ENCODE results near the gene ATXN2. TPM values are rescaled to one million over a fixed set of nuclear protein-coding genes. Genes with fewer than 3 reads are reported as not detected.
"Not testable (repeated sequence)": the region's sequence is repeated elsewhere in the genome, so short reads cannot be mapped to it uniquely, and the experiment has no call there.

ATXN2 gene
- total RNA-seq, 2 donors from 2014 or later = 37.1 to 55.4 TPM

- H3K4me1 ChIP-seq = no peaks in the 10 kb centered on the region
These were observed 96.0 kb downstream of the ATXN2 start for GRCh38 chr12:111503116-111503515.

GRCh38 chr12:111494676-111495075, 104.4 kb downstream of the ATXN2 start:
- H3K4me1 ChIP-seq = no peaks in the 10 kb centered on the region
- no peak overlapping the region for H3K27ac ChIP-seq
- no peak for DNase-seq
- intact Hi-C loops (cut with DNase I) = no loop called here
- no peak overlapping the region for H3K4me3 ChIP-seq
- no peaks in the 10 kb centered on the region for H3K27me3 ChIP-seq
- H3K36me3 ChIP-seq (replicated peaks in 1 of 2; ENCODE audit: insufficient read depth in 1 of 2, low read depth in 2 of 2) = peaks cover 0 to 3% of the 10 kb centered on the region in 2 donors
- 82 to 87% methylated on average over 4 of the region's 4 CpGs for WGBS, 2 donors
- H3K9me3 ChIP-seq = no peaks in the 10 kb centered on the region
- TF ChIP-seq CTCF (IDR thresholded peaks at IDR 0.05) (no peak), POLR2A (IDR thresholded peaks at IDR 0.05) (no peak)
- ATAC-seq = no peak

More at GRCh38 chr12:111503116-111503515, 96.0 kb downstream of the ATXN2 start:
- Histone ChIP-seq H3K27ac (no peak overlapping the region), H3K4me3 (no peak overlapping the region), H3K27me3 (no peaks in the 10 kb centered on the region), H3K9me3 (no peaks in the 10 kb centered on the region), H3K36me3 (replicated peaks in 1 of 2; ENCODE audit: insufficient read depth in 1 of 2, low read depth in 2 of 2) (peaks cover 0 to 3% of the 10 kb centered on the region in 2 donors)
- WGBS, 2 donors = 95 to 100% methylated on average over 1 of the region's 1 CpG
- no peak for TF ChIP-seq CTCF (IDR thresholded peaks at IDR 0.05)
- no peak for TF ChIP-seq POLR2A (IDR thresholded peaks at IDR 0.05)
- intact Hi-C loops (cut with DNase I) = no loop called here
- DNase-seq (no peak), ATAC-seq (no peak)

- intact Hi-C loops (cut with DNase I); ATAC-seq; H3K27ac ChIP-seq; H3K27me3 ChIP-seq; H3K36me3 ChIP-seq (replicated peaks in 1 of 2; ENCODE audit: insufficient read depth in 1 of 2, low read depth in 2 of 2); DNase-seq; H3K9me3 ChIP-seq; H3K4me3 ChIP-seq; H3K4me1 ChIP-seq: not testable (repeated sequence)
- 86 to 92% methylated on average over 7 of the region's 7 CpGs for WGBS, 2 donors
These were observed 106.1 kb downstream of the ATXN2 start for GRCh38 chr12:111492979-111493378.

- Histone ChIP-seq H3K4me1 (no peaks in the 10 kb centered on the region), H3K4me3 (no peak overlapping the region), H3K9me3 (no peaks in the 10 kb centered on the region), H3K27ac (no peak overlapping the region), H3K36me3 (replicated peaks in 1 of 2; ENCODE audit: insufficient read depth in 1 of 2, low read depth in 2 of 2) (peaks cover 12 to 24% of the 10 kb centered on the region in 2 donors), H3K27me3 (no peaks in the 10 kb centered on the region)
- intact Hi-C loops (cut with DNase I) = no loop called here
- ATAC-seq (no peak), DNase-seq (no peak)
- no peak for TF ChIP-seq POLR2A (IDR thresholded peaks at IDR 0.05)
- TF ChIP-seq CTCF (IDR thresholded peaks at IDR 0.05) = no peak
- 87 to 94% methylated on average over 2 of the region's 2 CpGs for WGBS, 2 donors
These were observed 110.3 kb downstream of the ATXN2 start for GRCh38 chr12:111488798-111489197.

- Histone ChIP-seq H3K27me3 (no peaks in the 10 kb centered on the region), H3K9me3 (no peaks in the 10 kb centered on the region), H3K4me3 (no peak overlapping the region), H3K4me1 (no peaks in the 10 kb centered on the region), H3K27ac (no peak overlapping the region), H3K36me3 (replicated peaks in 1 of 2; ENCODE audit: insufficient read depth in 1 of 2, low read depth in 2 of 2) (peaks cover 12 to 27% of the 10 kb centered on the region in 2 donors)
- intact Hi-C loops (cut with DNase I) = no loop called here
- no peak for TF ChIP-seq POLR2A (IDR thresholded peaks at IDR 0.05)
- TF ChIP-seq CTCF (IDR thresholded peaks at IDR 0.05) = no peak
- DNase-seq (peak in 2 of 4 donors; percentile 22 to 29), ATAC-seq (peak; percentile 9)
- 22 to 50% methylated on average over 4 of the region's 4 CpGs for WGBS, 2 donors
These were observed 110.8 kb downstream of the ATXN2 start for GRCh38 chr12:111488271-111488670.

Measured in body of pancreas (tissue), 4 donors.